K562 (cell line): Measurements from ENCODE around the gene PCDHGA5. TPM values are rescaled to one million over a fixed set of nuclear protein-coding genes. Genes with fewer than 3 reads are reported as not detected.
A peak's percentile ranks its signal among the peaks of the same experiment; 100 is the strongest.

Experiments used
- CREBBP ChIP-seq: IDR thresholded peaks from one replicate; pipeline ENCODE4 v1.6.1; 2012; ENCODE audit warnings: low read depth, mild to moderate bottlenecking, control low read depth, inconsistent platforms, low read length
- FOXM1 ChIP-seq, 2 experiments: fragments of 450-650 bp in 1 of 2; sonication (generic) in 1 of 2; formaldehyde crosslinking in 1 of 2; IDR thresholded peaks; 2 replicates each; pipeline versions ENCODE4 v1.6.1 to v1.9.0; 2017 to 2022; ENCODE audit warnings: low read depth in 2 of 2, mild to moderate bottlenecking in 2 of 2, missing genetic modification reagents in 1 of 2, moderate library complexity in 1 of 2
- GMEB1 ChIP-seq: fragments of 250-450 bp; sonication (Bioruptor Pico); IDR thresholded peaks from 2 replicates; pipeline ENCODE4 v1.4.0; 2020; ENCODE audit warnings: mild to moderate bottlenecking
- HMG20B ChIP-seq: fragments of 250-450 bp; sonication (Bioruptor Pico); IDR thresholded peaks from 2 replicates; pipeline ENCODE4 v1.5.0; 2021; ENCODE audit warnings: mild to moderate bottlenecking
- IRF9 ChIP-seq: fragments of 450-650 bp; IDR thresholded peaks from 2 replicates; pipeline ENCODE4 v1.6.1; 2016; ENCODE audit warnings: missing biosample characterization, missing genetic modification characterization
- MIER1 ChIP-seq: fragments of 450-650 bp; IDR thresholded peaks from 2 replicates; pipeline ENCODE4 v1.6.1; 2016; ENCODE audit warnings: antibody characterized with exemption, mild to moderate bottlenecking, low read depth
- NBN ChIP-seq: fragments of 450-650 bp; IDR thresholded peaks from 2 replicates; pipeline ENCODE4 v1.6.1; 2016; ENCODE audit warnings: low read depth, mild to moderate bottlenecking
- RAD21 ChIP-seq, 2 experiments: fragments of 250-450 bp in 1 of 2; fragments of 450-650 bp in 1 of 2; sonication (Bioruptor Pico) in 1 of 2; formaldehyde crosslinking in 1 of 2; IDR thresholded peaks in 1 of 2; conservative IDR thresholded peaks in 1 of 2; 2 replicates each; pipeline versions ENCODE4 v1.4.0 to v1.8.0; 2020 to 2022; ENCODE audit warnings: mild to moderate bottlenecking in 2 of 2, moderate library complexity in 1 of 2
- RBM17 ChIP-seq: fragments of 200-400 bp; formaldehyde crosslinking; IDR thresholded peaks from 2 replicates; pipeline ENCODE4 v1.6.1; 2017; ENCODE audit warnings: low read depth, mild to moderate bottlenecking, low read length, borderline replicate concordance
- SMARCA5 ChIP-seq: fragments of 450-650 bp; IDR thresholded peaks from 2 replicates; pipeline ENCODE4 v1.6.1; 2016
- SRSF7 ChIP-seq: fragments of 200-400 bp; formaldehyde crosslinking; optimal IDR thresholded peaks from 2 replicates; pipeline ENCODE3; 2017; ENCODE audit warnings: mild to moderate bottlenecking, low read depth, low read length
- TCF7L2 ChIP-seq: fragments of 150-350 bp; IDR thresholded peaks from 2 replicates; pipeline ENCODE4 v1.6.1; 2016; ENCODE audit warnings: low read depth, mild to moderate bottlenecking, low read length, moderate library complexity
- XRCC4 ChIP-seq: IDR thresholded peaks from one replicate; pipeline ENCODE4 v1.6.1; 2011; ENCODE audit not compliant: insufficient read depth, insufficient read length; ENCODE audit errors: extremely low read depth
- ZKSCAN8 ChIP-seq: fragments of 200-800 bp; sonication (Bioruptor generic); IDR thresholded peaks from 2 replicates; pipeline ENCODE4 v1.6.1; 2016; ENCODE audit warnings: missing genetic modification characterization, missing compliant biosample characterization
- polyA plus RNA-seq, 8 experiments: library from polyadenylated mRNA; depleted of rRNA in 4 of 8; stranded (reverse) in 5 of 8; unstranded in 3 of 8; fragments of >200 nt; fragmentation: Nextera tagmentation in 2 of 8; fragmentation: Illumina TruSeq in 1 of 8; extraction: Ambion mirVana in 2 of 8; extraction: Trizol in 1 of 8; gene quantifications; 2 replicates each; pipeline versions ENCODE4 v1.2.1 to v1.2.3, GENCODE V29; 2011 to 2014; ENCODE audit warnings: inconsistent platforms in 1 of 8, missing spikeins in 1 of 8
- total RNA-seq, 7 experiments: library from RNA; depleted of rRNA in 6 of 7; stranded (reverse); fragments of >200 nt in 6 of 7; fragmentation: Illumina TruSeq in 2 of 7; extraction: Trizol in 2 of 7; gene quantifications; 2 replicates each; pipeline versions ENCODE4 v1.2.1 to v1.2.3, GENCODE V29; 2011 to 2021; ENCODE audit warnings: low replicate concordance in 1 of 7
- TF ChIP-seq, protein P1 (sequence below), 2 experiments: IDR thresholded peaks; 2 replicates each; pipeline ENCODE4 v1.6.1; 2011; ENCODE audit warnings: borderline replicate concordance in 1 of 2, control low read depth in 1 of 2, low read depth in 1 of 2, low read length in 1 of 2, mild to moderate bottlenecking in 1 of 2, mixed read lengths in 1 of 2, moderate library complexity in 1 of 2; ENCODE audit not compliant: insufficient read depth in 1 of 2, insufficient read length in 1 of 2, poor library complexity in 1 of 2, severe bottlenecking in 1 of 2; ENCODE audit errors: extremely low read depth in 1 of 2
- TF ChIP-seq, protein P2 (sequence below): fragments of 450-650 bp; IDR thresholded peaks from 2 replicates; pipeline ENCODE4 v1.6.1; 2017; ENCODE audit warnings: antibody characterized with exemption, mild to moderate bottlenecking

The PCDHGA5 gene
- total and polyA plus RNA-seq, 9 of the 15 experiments (the other 6 are each of a cell fraction or from before 2014, with no cell fraction given): 0.01 to 0.18 (median 0.12) TPM; not detected in 1

GRCh38 chr5:141392429-141393198 lies 28.7 kb downstream of the PCDHGA5 start, which contains the start of gene PCDHGA8 (continued):
- no peak for TF ChIP-seq MIER1
- TF ChIP-seq IRF9 (tag): no peak
- TF ChIP-seq NBN: no peak
- no peak for TF ChIP-seq GMEB1 (CRISPR knock-in tag)
- no peak for TF ChIP-seq CREBBP
- no peak for TF ChIP-seq XRCC4
- TF ChIP-seq, protein P1, sequence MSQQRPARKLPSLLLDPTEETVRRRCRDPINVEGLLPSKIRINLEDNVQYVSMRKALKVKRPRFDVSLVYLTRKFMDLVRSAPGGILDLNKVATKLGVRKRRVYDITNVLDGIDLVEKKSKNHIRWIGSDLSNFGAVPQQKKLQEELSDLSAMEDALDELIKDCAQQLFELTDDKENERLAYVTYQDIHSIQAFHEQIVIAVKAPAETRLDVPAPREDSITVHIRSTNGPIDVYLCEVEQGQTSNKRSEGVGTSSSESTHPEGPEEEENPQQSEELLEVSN (IDR thresholded peaks at IDR 0.05; ENCODE audit: borderline replicate concordance in 1 of 2, extremely low read depth in 1 of 2, insufficient read depth in 1 of 2, insufficient read length in 1 of 2, low read depth in 1 of 2, low read length in 1 of 2, poor library complexity in 1 of 2, severe bottlenecking in 1 of 2): peak in 1 of 2 experiments; percentile 78
- TF ChIP-seq RBM17: no peak
- no peak for TF ChIP-seq FOXM1 (IDR thresholded peaks at IDR 0.05; ENCODE audit: low read depth)
- no peak for TF ChIP-seq FOXM1 (CRISPR knock-in tag; IDR thresholded peaks at IDR 0.05; ENCODE audit: low read depth)
- no peak for TF ChIP-seq HMG20B (CRISPR knock-in tag)
- peak; percentile 21 to 35; a peak in 3 of 4 replicates for TF ChIP-seq RAD21 (CRISPR knock-in tag; conservative IDR thresholded peaks at IDR 0.05 in 1 of 2, IDR thresholded peaks at IDR 0.05 in 1 of 2)
- TF ChIP-seq TCF7L2: no peak
- TF ChIP-seq, protein P2, sequence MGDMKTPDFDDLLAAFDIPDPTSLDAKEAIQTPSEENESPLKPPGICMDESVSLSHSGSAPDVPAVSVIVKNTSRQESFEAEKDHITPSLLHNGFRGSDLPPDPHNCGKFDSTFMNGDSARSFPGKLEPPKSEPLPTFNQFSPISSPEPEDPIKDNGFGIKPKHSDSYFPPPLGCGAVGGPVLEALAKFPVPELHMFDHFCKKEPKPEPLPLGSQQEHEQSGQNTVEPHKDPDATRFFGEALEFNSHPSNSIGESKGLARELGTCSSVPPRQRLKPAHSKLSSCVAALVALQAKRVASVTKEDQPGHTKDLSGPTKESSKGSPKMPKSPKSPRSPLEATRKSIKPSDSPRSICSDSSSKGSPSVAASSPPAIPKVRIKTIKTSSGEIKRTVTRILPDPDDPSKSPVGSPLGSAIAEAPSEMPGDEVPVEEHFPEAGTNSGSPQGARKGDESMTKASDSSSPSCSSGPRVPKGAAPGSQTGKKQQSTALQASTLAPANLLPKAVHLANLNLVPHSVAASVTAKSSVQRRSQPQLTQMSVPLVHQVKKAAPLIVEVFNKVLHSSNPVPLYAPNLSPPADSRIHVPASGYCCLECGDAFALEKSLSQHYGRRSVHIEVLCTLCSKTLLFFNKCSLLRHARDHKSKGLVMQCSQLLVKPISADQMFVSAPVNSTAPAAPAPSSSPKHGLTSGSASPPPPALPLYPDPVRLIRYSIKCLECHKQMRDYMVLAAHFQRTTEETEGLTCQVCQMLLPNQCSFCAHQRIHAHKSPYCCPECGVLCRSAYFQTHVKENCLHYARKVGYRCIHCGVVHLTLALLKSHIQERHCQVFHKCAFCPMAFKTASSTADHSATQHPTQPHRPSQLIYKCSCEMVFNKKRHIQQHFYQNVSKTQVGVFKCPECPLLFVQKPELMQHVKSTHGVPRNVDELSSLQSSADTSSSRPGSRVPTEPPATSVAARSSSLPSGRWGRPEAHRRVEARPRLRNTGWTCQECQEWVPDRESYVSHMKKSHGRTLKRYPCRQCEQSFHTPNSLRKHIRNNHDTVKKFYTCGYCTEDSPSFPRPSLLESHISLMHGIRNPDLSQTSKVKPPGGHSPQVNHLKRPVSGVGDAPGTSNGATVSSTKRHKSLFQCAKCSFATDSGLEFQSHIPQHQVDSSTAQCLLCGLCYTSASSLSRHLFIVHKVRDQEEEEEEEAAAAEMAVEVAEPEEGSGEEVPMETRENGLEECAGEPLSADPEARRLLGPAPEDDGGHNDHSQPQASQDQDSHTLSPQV: no peak
- TF ChIP-seq ZKSCAN8 (CRISPR knock-in tag): no peak
- no peak for TF ChIP-seq SMARCA5
- no peak for TF ChIP-seq SRSF7
